Uterus (tissue), 4 donors: ENCODE data around the gene BTBD9. TPM values are rescaled to one million over a fixed set of nuclear protein-coding genes. Genes with fewer than 3 reads are reported as not detected.

Experiments
- DNase-seq, 2 donors: peaks; one replicate each; pipeline ENCODE4 v3.0.0-alpha.2; 2019 to 2020
- H3K27ac ChIP-seq, 2 donors: fragments of 200-600 bp; sonication (generic); 1 replicate in 1 of 2; 2 replicates in 1 of 2; pipeline ENCODE4 v1.5.1; 2016 to 2018
- H3K27me3 ChIP-seq, 2 donors: fragments of 200-600 bp; sonication (generic); one replicate each; pipeline ENCODE4 v1.5.1; 2018 to 2019; ENCODE audit warnings: control low read depth in 1 of 2
- H3K36me3 ChIP-seq, 2 donors: fragments of 200-600 bp; sonication (generic); one replicate each; pipeline ENCODE4 v1.5.1; 2019; ENCODE audit warnings: control low read depth in 1 of 2
- H3K4me1 ChIP-seq, 2 donors: fragments of 200-600 bp; sonication (generic); one replicate each; pipeline ENCODE4 v1.5.1; 2018 to 2019; ENCODE audit warnings: control low read depth in 1 of 2
- H3K4me3 ChIP-seq, 2 donors: fragments of 200-600 bp; sonication (generic); 1 replicate in 1 of 2; 2 replicates in 1 of 2; pipeline ENCODE4 v1.5.1; 2018 to 2019; ENCODE audit warnings: mild to moderate bottlenecking in 1 of 2
- H3K9me3 ChIP-seq, 2 donors: fragments of 200-600 bp; sonication (generic); one replicate each; pipeline ENCODE4 v1.5.1; 2019; ENCODE audit warnings: control low read depth in 1 of 2
- POLR2A ChIP-seq, 2 donors: fragments of 450-650 bp; IDR thresholded peaks; one replicate each; pipeline ENCODE4 v1.6.1; 2016; ENCODE audit warnings: antibody characterized with exemption in 2 of 2, mild to moderate bottlenecking in 1 of 2, moderate library complexity in 1 of 2
- intact Hi-C: fragments of 100-400 bp; cut with DNase I; formaldehyde crosslinking; loops from one replicate; pipeline ENCODE4 v1.15.1; 2023; ENCODE audit warnings: low total_unique reads
- total RNA-seq, 4 donors: library from RNA; depleted of rRNA in 3 of 4; stranded (reverse); fragments of >200 nt in 3 of 4; gene quantifications; one replicate each; pipeline versions ENCODE4 v1.1.0 to v1.2.4, GENCODE V29; 2014 to 2023
- TF ChIP-seq, protein P1 (sequence below), 4 experiments: fragments of 200-600 bp in 2 of 4; fragments of 450-650 bp in 2 of 4; sonication (generic) in 2 of 4; IDR thresholded peaks; one replicate each; pipeline ENCODE4 v1.5.1; 2016 to 2019; ENCODE audit warnings: antibody characterized with exemption in 4 of 4, mild to moderate bottlenecking in 2 of 4, moderate library complexity in 1 of 4
- donor health status: DM: yes; HTN: yes; CAD: no.

BTBD9 gene
- total RNA-seq, 4 donors from 2014 or later, result 10.3 to 50.3 (median 34.4) TPM

DNA sequence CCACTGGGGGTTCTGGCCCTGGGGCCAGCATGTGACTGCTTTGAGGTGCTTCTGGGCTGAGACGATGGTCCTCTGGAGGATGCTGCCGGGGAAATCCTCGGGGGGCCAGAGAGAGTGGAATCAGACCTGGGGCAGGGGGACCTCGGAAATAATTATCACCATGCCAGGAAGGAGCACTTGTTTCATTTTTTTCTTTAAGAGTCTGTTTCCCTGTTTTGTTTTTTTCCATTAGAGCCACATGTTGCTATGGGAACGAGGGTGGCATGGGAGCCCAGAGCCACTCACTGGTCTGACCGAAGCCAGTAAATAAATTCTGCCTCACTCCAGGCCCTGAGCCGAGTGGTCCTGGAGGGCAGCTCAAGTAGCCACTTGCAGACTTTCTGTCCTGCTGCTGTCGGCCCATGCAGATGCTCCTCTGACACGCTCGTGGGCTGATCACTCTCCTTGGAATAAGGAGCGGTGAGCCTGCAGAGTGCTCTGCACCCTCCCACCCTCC lies 455.1 kb downstream of the BTBD9 start:
- no peak for DNase-seq
- no peaks in the 10 kb centered on the region for H3K36me3 ChIP-seq
- TF ChIP-seq POLR2A (IDR thresholded peaks at IDR 0.05), result no peak
- TF ChIP-seq, protein P1, sequence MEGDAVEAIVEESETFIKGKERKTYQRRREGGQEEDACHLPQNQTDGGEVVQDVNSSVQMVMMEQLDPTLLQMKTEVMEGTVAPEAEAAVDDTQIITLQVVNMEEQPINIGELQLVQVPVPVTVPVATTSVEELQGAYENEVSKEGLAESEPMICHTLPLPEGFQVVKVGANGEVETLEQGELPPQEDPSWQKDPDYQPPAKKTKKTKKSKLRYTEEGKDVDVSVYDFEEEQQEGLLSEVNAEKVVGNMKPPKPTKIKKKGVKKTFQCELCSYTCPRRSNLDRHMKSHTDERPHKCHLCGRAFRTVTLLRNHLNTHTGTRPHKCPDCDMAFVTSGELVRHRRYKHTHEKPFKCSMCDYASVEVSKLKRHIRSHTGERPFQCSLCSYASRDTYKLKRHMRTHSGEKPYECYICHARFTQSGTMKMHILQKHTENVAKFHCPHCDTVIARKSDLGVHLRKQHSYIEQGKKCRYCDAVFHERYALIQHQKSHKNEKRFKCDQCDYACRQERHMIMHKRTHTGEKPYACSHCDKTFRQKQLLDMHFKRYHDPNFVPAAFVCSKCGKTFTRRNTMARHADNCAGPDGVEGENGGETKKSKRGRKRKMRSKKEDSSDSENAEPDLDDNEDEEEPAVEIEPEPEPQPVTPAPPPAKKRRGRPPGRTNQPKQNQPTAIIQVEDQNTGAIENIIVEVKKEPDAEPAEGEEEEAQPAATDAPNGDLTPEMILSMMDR (IDR thresholded peaks at IDR 0.05), result no peak
- intact Hi-C loops, result no loop called here
- no peaks in the 10 kb centered on the region for H3K9me3 ChIP-seq
- H3K27ac ChIP-seq, result no peak overlapping the region
- no peak overlapping the region for H3K4me3 ChIP-seq
- H3K27me3 ChIP-seq, result no peaks in the 10 kb centered on the region
- no peaks in the 10 kb centered on the region for H3K4me1 ChIP-seq

DNA sequence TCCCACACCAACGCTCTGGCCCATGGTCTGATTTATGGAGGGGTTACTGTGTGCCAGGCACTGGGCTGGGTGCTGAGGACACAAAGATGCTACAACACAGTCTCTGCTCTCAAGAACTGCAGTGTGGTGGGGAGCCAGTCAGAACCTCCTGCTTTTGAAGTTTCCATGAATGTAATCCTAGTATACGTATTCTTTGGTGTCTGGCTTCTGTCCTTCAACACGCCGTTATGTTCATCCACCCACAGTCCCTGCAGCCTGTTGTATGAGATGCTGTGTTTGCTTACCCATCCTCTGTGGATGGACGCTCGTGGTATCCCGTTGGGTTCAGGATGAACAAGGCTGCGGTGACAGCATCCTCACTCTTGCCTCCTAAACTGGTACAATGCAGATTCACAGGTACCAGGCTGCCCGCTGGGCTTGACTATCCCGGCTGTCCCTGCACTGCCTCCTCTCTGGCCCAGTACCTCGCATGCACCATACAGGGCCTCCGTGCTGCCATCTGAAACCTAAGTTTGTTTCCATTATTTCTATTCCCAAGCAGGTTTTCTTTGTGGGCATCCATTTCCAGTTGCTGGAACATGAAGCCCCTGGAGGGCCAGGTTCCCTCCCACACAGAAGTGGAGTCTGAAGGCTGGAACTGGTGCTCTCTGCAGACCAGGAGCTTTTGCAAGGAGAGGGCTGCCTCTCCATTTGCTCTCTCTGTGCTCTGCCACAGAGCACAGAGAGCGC lies 455.7 kb downstream of the BTBD9 start:
- no peak for DNase-seq
- no peak overlapping the region for H3K4me3 ChIP-seq
- no peaks in the 10 kb centered on the region for H3K36me3 ChIP-seq
- no peaks in the 10 kb centered on the region for H3K4me1 ChIP-seq
- no peak overlapping the region for H3K27ac ChIP-seq
- no peaks in the 10 kb centered on the region for H3K27me3 ChIP-seq
- intact Hi-C loops, result no loop called here
- TF ChIP-seq POLR2A (IDR thresholded peaks at IDR 0.05), result no peak
- TF ChIP-seq, protein P1 (IDR thresholded peaks at IDR 0.05), result no peak
- H3K9me3 ChIP-seq, result no peaks in the 10 kb centered on the region

DNA sequence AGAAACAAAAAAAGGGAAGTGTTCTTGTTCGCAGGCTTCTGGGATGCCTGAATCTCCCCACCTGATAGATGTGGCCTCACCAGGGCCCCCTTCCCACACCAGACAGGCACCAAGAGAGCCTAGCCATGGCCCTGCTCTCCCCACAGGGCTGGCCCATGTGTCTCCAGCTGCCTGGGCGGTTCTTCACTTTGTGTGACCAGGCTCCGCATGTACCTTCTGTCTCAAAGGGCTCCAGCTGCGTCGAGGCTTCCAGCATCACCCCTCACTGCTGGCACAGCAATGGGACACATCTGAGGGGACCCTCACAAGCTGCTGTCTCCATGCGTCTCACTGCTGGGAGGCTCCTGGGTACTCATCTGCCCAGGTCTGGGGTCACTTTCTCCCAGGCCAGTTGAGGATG lies 457.3 kb downstream of the BTBD9 start:
- TF ChIP-seq, protein P1 (IDR thresholded peaks at IDR 0.05), result no peak
- TF ChIP-seq POLR2A (IDR thresholded peaks at IDR 0.05), result no peak
- Histone ChIP-seq H3K27ac (no peak overlapping the region), H3K36me3 (no peaks in the 10 kb centered on the region), H3K9me3 (no peaks in the 10 kb centered on the region), H3K4me1 (no peaks in the 10 kb centered on the region), H3K27me3 (no peaks in the 10 kb centered on the region), H3K4me3 (no peak overlapping the region)
- intact Hi-C loops, result no loop called here
- DNase-seq, result no peak

GRCh38 chr6:38180586-38180985 lies 459.1 kb downstream of the BTBD9 start:
- Histone ChIP-seq H3K4me3 (no peak overlapping the region), H3K27ac (no peak overlapping the region), H3K36me3 (no peaks in the 10 kb centered on the region), H3K4me1 (no peaks in the 10 kb centered on the region), H3K27me3 (no peaks in the 10 kb centered on the region), H3K9me3 (no peaks in the 10 kb centered on the region)
- intact Hi-C loops, result no loop called here
- no peak for TF ChIP-seq POLR2A (IDR thresholded peaks at IDR 0.05)
- TF ChIP-seq, protein P1 (IDR thresholded peaks at IDR 0.05), result no peak
- no peak for DNase-seq

DNA sequence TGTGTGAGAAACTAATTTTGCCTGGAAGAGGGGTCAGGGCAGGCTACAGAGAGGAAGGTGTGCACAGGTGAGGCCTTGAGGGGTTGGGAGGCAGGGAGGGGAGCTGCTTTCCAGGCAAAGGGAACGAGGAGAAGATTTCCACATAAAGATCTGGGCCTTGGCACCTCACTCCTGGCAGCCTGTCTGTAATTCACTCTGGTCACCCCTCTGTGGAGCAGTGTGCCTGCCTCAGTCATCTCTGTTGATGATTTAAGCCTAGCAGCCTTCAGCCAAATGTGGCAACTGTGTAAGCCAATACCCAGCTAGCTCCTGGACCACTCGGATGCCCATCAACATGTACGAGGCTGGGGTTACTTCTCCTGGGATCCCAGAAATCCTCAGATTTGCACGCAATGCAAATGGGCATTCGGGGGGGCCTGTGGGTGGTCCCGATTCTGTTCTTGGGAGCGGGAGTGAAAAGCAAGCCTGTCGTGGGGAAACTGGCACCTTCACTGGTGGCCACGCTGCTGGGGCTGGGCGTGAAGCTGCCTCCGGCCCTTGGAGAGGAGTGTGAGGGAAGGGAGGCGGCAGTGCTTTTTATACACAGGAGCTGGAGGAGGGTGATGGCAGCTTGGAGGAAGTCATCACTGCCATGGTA lies 459.8 kb downstream of the BTBD9 start:
- no peak overlapping the region for H3K4me3 ChIP-seq
- no peak overlapping the region for H3K27ac ChIP-seq
- no peaks in the 10 kb centered on the region for H3K27me3 ChIP-seq
- TF ChIP-seq POLR2A (IDR thresholded peaks at IDR 0.05), result no peak
- TF ChIP-seq, protein P1 (IDR thresholded peaks at IDR 0.05), result no peak
- no peaks in the 10 kb centered on the region for H3K9me3 ChIP-seq
- no peaks in the 10 kb centered on the region for H3K36me3 ChIP-seq
- no peak for DNase-seq
- intact Hi-C loops, result no loop called here
- H3K4me1 ChIP-seq, result no peaks in the 10 kb centered on the region
